NCI-H82 treated with DMSO at 0.1 percent for 48 hours (cell line): Measurements from ENCODE around the gene ALDH1B1.

Source experiments
- DNase-seq: peaks from one replicate; lab custom pipeline; 2025; ENCODE audit not compliant: unreplicated experiment; lab: John Stamatoyannopoulos, UW

The ALDH1B1 gene

DNA sequence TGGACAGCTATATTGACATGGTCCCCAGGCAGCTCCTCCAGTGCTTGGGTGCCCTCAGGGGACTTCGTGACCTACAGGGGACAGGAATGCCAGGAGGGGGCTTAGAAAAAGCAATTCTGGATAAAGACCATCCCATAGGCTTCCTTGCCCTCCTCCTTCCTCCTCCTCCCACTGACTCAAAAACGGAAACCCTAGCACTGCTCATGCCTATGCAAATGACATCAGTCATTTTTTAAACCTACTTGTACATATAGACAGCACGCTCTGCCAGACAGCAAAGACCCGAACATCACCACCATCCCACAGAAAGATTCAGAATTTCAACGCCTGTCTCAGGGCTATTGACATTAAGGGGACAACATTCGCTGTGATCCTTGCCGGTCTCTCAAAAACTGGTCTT, 20.8 kb downstream of the ALDH1B1 start:
- no peak for DNase-seq

DNA sequence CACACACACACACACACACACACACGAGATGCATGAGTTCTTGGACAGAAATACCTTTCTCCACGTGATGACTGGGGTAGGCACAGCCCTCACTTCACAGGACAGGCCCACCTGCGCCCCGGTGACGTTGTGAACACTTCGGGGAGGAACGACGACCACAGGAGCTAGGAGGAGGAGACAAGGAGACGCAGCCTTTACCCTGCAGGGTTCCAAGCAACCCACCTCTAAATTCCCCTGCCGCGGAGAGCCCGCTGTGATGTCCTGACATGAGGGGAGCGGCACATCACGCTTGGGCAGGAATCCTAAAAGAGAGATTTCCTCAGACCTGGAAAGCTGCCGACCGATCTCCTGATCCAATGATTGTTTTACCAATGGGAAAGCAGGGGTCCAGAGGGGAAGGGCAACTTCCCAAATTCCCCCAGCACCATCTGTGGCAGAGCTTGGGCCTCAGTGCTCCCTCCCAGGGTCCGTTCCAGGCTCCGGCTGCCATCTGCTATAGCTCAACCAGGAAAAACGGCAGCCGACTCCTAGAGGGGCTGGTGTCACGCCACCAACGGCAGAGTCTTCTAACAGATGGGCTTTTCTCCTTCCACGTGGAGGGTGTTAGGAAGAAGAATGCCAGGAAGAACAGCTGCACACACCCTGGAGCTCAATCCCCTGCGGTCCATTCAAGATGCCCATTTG, 21.7 kb downstream of the ALDH1B1 start:
- DNase-seq, result peak; percentile 63

DNA sequence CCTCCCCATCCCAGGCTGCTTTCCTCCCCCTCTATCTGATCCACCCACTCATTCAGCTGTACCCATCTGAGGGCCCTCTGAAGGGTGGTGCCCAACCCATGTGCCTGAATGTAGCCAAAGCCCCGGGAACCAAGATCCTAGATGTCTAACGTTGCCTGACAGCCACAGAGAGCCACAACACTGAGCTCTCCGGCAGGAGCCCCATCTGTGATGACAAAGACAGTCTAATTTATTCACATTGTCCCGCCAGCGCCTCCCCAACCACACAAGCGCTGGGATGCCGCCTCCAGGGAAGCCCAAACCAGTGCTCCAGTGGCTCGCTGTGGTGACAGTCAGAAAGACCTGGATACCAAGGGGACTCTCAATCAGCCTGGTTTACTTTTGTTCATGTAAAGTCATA, 23.4 kb downstream of the ALDH1B1 start:
- no peak for DNase-seq

DNA sequence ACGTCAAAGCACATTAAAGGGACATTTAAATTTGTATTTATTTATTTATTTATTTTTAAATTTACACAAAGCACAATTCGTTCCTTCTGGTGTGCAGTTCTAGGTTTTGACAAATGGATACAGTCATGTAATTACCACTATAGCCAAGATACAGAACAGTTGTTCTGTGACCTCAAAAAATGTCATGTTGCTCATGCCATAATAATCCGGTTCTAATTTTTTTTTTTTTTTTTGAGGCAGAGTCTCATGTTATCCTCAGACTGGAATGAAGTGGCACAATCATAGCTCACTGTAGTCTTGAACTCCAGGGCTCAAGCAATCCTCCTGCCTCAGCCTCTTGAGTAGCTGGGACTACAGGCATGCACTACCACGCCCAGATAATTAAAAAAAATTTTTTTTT, 24.0 kb downstream of the ALDH1B1 start:
- no peak for DNase-seq

DNA sequence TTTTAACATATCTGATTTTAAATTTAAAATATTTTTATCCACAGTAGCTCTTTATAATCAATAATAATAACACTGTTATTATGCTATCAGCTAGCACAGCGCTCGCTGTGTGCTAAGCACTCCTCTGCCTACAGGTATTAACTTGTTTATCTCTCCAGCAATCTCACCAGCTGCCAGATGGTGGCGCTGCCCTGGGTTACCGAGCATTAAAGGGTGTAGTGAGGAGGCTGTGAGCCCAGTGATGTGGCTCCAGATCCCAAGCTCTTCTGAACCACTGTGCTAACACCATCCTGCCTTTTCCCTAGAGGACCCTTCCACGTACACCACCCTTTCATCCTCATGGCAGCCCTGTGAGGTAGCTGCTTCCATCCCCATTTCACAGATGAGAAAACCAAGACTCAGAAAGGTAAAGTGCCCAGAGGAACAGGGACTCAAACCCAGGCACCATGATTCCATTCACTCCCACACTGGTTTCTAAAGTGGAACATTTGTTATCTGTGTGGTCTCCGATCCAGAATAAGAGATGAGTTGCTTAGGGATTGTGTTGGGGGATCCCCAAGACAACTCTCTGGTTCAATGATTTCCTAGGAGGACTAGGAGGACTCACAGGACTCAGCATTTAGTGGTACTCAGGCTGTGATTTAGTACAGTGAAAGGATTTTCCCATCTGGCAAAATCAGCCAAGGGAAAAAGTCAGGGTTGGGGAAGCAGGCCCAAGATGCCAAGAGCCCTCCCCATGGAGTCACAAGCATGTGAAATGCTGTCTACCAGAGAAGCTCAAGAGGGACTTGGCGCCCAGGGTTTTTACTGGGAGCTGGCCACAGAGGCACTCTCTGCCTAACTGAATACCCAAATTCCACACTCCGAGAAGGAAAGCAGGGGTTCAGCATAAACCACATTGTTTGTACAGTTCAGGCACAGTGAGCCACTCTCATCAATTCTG, 24.8 kb downstream of the ALDH1B1 start:
- no peak for DNase-seq

DNA sequence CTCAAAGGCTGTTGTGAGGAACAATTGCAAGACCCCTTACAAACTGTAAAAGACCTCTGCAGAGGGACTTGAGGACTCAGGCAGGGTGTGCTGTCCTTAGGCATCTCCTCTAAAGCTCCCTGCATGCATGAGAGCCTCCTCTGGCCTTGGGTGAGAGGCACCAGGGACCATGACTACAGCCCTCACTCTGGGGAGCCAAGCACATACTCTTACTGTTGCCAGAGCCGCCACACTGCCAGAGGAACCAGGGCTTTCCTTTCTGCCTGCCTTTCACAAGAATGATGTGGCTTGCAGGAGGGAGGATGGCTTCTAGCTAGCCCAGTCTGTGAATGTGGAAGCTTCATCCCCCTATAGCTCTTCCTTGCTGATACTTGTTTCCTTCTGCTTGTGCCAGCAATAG, 25.9 kb downstream of the ALDH1B1 start:
- DNase-seq, result no peak

DNA sequence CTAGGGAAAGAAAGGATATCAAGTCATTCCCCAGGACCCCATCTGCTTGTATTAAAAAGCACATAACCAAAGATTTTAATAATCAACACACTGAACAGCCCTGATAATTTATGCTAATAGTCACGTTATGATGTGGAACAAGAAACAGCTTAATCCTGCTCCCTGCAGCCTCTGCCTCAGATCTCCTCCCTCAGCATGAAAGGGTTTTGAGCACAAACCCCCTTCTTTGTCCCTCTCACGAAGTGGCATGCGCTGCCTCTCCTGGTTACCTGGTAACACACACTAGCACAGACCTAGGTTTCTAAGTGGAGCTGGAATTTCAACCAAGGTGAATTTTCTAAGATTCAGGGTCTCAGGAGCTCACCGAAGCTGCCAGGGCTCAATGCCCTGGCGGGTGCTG, 26.7 kb downstream of the ALDH1B1 start:
- DNase-seq, result no peak

DNA sequence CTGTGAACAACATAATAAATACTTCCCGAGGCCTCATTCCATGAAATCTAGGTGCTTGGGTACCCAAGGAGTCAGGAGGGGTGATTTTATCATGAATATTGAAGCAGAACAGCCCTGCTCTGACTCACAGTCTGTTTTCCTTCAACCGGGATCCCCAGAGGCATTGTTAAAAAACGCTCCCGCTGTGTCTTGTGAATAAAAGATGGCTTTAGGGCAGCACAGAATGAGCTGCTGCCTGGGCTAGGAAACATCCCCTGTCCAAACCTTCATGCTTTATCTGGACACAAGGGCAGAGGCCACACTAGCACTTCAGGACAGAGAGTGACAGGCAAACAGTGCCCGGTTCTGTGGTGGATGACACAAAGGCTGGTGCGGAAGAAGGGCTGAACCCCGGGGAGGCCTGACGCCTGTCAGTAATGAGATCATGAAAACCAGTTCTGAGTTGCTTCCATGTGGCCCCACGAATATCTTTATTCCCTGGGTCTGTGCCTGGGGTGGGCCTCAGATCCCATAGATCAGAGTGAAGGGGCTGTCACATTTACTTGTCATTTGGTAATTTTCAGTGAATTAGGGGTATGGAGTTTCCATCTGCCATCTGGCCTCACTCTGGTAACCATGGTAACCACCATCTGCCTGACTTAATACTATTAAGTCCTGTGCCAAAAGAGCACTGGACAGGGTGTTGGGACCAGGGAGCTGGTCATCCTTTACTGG, 29.2 kb downstream of the ALDH1B1 start:
- DNase-seq, result peak; percentile 36

DNA sequence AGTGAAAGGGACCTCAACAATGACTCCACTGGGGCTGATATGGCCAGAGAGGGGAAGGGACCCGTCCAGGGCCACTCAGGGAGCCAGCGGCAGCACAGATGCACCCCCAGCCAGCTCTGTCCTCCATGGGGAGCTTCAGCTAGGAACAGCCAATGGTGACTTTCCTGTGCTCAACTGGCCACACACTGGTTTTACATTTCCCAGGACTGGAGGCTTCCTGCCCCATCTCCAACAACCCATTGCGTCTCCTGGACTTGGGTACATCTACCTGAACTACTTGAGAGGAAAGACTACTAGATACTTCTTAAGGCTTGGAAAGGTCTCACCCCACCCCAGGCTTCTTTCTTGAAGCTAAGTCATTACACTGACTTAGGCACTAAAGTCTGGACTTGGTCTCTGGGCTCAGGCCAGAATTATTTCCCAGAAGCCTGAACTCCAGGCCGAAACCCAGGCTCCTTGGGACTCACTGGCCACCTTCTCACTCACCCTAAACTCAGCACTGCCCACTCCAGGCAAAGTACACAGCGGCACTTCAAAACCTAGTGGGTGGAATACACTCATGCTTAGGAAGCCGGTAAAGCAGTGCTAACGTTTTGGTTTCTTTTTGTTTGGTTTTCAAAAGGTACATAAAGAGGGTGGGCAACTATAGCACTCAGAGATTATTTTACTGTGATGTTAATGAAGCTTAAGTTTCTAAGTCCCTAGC, 30.2 kb downstream of the ALDH1B1 start:
- no peak for DNase-seq

DNA sequence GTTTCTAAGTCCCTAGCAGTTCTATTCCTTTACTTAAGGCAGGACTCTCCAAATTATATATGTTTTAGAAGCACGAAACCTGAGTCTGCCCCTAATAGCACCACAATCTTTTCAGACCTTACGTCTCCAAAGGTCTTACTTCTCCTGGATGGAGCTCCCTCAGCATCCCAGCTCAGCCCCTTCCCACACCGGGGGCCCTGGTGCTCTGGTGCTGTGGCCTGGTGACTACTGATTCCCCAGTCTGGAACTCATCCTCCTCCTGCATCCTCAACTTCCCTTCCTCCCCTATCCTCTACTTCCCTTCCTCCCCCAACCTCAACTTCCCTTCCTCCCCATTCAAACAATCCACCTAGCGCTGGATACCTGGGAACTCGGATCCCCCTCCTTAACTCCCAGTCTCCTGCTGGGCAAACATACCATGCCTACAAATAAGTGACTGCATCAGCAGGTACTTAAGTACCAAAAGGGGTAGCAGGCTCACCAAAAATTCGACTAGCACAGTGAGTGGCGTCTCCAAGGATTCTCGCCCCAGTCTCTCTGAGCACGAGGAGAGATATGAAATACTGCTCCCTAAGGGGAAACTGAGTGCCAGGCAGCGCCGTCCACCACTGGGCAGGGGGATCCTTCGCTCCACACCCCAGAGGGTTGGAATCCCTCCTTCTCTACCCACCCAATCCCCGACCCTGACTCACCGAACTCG, 30.9 kb downstream of the ALDH1B1 start:
- DNase-seq, result no peak

DNA sequence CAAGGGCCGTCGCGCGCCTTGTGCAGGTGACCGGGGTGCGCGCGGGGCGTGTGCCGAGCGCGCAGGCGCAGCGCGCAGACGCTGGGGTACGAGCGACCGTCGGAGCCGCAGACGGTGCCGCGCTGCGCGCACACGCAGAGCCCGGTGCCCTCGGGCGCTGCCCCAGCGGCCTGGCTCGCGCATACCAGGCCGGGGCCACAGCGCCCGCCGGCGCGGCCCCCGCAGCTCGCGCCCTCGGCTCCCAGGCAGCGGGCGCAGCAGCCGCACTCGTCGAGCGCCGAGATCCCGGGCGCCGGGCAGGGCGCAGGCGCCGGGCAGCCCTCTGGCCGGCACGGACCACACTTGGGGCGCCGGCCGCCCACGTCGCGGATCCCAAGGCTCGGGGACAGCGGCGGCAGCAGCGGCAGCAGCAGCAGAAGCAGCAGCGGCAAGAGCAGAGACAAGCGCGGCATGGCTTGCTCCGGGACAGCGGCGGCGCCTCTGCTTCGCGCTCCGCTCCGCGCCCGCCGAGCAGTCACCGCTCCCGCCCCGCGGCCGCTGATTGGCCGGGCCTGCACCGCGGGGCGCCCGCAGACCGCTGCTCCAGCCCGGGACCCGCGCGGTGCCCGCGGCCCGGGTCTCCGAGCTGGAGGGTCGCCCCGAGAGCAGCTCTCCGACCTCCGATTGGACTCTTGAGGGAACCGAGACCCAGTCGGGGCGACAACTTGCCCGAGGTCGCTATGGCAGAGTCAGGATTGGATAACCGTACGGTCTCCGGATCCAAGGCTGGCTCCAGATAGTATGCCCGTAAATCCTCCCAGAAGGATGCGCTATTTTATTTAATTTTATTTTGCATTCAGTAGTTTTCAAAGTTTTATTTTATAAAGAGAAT, 31.7 kb downstream of the ALDH1B1 start, which contains the start of gene IGFBPL1:
IGFBPL1 (minus strand) TSS at position 482 of the 871 bp plus-strand sequence; CDS start at position 452, 30 bp downstream.
- no peak for DNase-seq

DNA sequence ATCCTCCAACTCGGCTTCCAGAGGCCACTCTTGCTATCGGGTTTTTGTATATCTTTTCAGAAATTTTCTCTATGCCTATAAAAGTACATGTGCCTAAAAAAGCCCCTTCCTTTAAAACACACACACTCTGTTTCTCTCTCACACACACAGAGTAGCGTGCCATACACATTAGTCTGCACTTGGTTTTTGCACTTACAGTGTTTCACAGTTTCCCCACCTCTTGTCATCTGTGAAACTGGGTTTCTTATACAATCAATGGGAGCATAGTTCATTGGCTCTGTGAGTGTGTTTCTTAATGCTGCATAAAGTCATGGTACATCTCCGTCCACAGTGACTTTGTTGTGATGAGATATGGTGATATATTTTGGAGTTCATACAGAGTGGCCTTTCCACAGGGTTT, 32.4 kb downstream of the ALDH1B1 start:
- no peak for DNase-seq

DNA sequence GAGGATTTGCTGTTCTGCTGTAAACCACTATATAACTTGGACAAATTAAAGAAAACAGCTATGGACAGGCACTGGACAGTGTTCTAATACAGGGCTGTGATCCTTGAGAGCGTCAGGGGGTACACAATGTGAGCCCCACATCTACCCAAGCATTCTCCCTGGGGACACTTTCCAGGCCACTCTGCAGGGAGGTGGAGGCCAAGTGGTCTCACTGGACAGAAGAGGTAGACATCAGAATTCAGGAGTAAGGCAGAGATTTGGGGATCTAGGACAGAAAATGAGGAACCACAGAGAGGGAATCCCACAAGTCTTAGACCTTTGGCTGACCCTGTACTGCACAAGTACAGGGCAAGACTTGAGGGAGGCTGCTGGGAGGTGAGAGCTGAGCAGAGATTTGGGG, 35.6 kb downstream of the ALDH1B1 start:
- DNase-seq, result no peak

DNA sequence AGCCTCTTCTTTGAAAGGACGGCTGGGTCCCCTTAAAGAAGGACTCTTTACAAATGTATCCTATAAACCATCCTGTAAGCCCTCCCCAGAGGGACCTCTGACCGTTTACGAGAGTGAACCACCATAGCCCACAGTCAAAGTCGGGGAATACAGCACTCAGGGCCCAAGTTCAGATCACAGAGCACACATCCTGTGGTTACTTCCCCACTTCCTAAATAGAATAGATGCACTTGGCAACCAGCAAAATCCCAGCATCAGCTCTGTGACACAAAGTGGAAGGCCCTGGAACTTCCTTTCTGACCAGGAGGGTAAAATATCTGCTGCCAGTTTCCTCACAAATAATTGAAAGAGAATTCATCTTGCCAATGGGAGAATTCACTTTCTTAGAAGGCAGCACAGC, 38.6 kb downstream of the ALDH1B1 start:
- DNase-seq, result no peak

DNA sequence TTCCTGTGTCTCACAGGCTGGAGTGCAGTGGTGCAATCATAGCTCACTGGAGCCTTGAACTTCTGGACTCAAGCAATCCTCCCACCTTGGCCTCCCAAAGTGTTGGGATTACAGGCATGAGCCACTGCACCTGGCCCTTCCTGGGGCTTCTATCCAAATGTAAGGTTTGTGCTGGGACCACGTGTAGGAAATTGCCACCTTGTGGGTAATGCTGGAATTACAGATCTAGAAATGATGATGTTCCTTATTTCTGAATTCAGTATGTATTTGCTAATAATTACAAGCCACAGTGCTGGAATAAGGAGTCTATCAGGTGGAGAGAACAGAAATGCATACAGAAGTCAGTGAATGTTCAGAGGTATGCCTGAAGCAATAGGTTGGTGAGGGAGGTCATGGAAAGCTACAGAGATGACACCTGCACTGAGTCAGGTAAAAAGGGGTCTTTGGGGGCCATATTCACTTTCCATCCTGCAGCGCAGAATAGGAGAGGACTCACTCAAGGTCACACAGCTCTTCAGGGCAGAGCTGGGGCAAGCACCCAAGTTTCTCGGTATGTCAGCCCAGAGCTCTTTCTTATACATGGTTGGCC, 40.5 kb downstream of the ALDH1B1 start:
- peak; percentile 4 for DNase-seq

DNA sequence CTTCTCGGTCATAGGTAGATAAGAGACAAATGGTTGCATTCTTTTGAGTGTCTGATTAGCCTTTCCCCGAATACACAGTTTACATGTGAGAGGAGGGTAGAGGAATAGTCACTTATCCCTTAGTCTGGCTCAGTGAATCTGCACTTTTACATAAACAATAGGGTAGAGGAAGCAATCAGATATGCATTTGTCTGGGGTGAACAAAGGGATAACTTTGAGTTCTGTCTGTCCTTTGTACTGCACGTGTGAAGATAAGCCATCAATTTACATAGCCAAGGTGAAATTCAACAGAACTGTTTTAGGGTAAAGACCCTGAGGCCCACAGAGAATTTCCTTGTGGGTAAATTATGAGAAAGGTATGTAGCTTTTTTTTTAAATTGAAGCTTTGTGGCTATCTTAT, 41.9 kb downstream of the ALDH1B1 start:
- DNase-seq, result no peak

DNA sequence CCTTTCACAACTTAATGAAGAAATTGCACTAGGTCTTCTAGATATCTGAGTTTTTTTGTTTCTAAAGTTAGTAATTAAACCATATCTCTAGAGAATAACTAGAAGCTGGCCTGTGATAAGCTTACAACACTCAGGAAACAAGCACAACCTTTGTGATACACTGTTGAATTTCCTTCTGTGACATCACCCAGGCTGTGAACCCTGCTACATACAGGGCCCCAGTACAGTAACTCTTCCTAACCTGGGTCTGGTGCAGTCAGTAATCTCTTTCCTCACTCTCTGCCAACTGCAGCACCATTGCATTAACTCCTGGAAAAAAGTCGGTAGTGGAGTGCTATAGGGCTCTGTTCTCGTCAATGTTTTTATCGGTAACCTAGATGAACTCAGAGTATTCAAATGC, 42.4 kb downstream of the ALDH1B1 start:
- no peak for DNase-seq

DNA sequence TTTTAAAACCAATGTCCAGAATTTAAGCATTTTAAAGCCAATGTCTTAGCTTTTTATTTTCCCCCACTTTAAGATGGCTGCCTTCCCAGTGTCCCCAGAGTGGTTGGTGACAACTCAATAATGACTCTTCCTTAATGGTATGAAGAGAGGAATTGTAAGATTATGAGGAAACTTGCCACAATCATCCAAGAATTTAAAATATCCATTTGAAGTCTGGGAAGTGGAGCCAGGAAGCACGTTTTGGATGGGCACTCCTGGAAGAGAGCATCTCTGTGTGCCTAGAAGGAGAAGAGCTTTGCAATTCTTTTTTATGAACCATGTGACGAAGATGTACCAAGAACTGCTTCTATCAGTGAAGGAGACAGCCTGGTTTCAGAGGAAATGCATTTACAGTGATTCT, 43.0 kb downstream of the ALDH1B1 start:
- no peak for DNase-seq

DNA sequence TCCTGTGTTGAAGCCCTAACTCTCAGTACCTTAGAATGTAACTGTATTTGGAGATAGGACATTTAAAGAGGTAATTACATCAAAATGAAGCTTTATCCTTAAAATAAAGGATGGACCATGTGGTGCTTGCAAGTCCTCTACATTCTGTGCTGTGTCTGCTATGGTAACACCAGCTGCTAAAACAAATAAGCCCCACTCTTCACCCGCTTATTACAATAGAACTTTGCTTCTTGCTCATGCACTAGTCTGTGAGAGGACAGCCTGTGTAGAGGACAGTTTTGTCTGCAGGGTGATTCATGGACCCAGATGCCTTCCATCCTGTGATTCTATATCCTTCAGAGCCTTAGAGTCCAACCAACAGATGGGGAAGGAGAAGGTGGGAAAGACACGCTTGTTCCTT, 44.2 kb downstream of the ALDH1B1 start:
- no peak for DNase-seq
